Endothelial cell (in vitro differentiated cells): ENCODE data around the gene AK3. TPM values are rescaled to one million over a fixed set of nuclear protein-coding genes. Genes with fewer than 3 reads are reported as not detected.

ENCODE experiments used
- DNase-seq: peaks from one replicate; pipeline ENCODE4 v3.0.0; 2021; ENCODE audit warnings: low spot score
- H3K27ac Mint-ChIP-seq: one replicate; pipeline ENCODE4 v1.8.0; 2021; ENCODE audit warnings: mixed read lengths, inconsistent platforms; ENCODE audit not compliant: unreplicated experiment
- H3K27me3 Mint-ChIP-seq: one replicate; pipeline ENCODE4 v1.8.0; 2021; ENCODE audit warnings: mild to moderate bottlenecking, moderate library complexity, mixed read lengths, inconsistent platforms; ENCODE audit not compliant: unreplicated experiment
- H3K36me3 Mint-ChIP-seq: one replicate; pipeline ENCODE4 v1.8.0; 2021; ENCODE audit warnings: mild to moderate bottlenecking, low read depth, mixed read lengths, inconsistent platforms; ENCODE audit not compliant: unreplicated experiment
- H3K4me1 Mint-ChIP-seq: one replicate; pipeline ENCODE4 v1.8.0; 2021; ENCODE audit warnings: mild to moderate bottlenecking, mixed read lengths, inconsistent platforms; ENCODE audit not compliant: unreplicated experiment
- H3K4me3 Mint-ChIP-seq: one replicate; pipeline ENCODE4 v1.8.0; 2021; ENCODE audit warnings: mild to moderate bottlenecking, mixed read lengths, inconsistent platforms; ENCODE audit not compliant: unreplicated experiment
- H3K9me3 Mint-ChIP-seq: one replicate; pipeline ENCODE4 v1.8.0; 2021; ENCODE audit warnings: mixed read lengths, inconsistent platforms; ENCODE audit not compliant: unreplicated experiment
- total RNA-seq: library from RNA; stranded (reverse); fragmentation: NEBNext Ultra II Directional; extraction: Animal tissue kit (Norgen Biotek cat#: 25700); gene quantifications from one replicate; pipeline ENCODE4 v1.2.1, GENCODE V29; 2021; ENCODE audit not compliant: unreplicated experiment
- TF ChIP-seq, protein P1 (sequence below): fragments of 200-600 bp; sonication (generic); IDR thresholded peaks from one replicate; pipeline ENCODE4 v1.5.0; 2021; ENCODE audit warnings: antibody characterized with exemption; ENCODE audit not compliant: unreplicated experiment

The AK3 gene
- total RNA-seq, 1 donor from 2014 or later = 29.2 TPM

DNA sequence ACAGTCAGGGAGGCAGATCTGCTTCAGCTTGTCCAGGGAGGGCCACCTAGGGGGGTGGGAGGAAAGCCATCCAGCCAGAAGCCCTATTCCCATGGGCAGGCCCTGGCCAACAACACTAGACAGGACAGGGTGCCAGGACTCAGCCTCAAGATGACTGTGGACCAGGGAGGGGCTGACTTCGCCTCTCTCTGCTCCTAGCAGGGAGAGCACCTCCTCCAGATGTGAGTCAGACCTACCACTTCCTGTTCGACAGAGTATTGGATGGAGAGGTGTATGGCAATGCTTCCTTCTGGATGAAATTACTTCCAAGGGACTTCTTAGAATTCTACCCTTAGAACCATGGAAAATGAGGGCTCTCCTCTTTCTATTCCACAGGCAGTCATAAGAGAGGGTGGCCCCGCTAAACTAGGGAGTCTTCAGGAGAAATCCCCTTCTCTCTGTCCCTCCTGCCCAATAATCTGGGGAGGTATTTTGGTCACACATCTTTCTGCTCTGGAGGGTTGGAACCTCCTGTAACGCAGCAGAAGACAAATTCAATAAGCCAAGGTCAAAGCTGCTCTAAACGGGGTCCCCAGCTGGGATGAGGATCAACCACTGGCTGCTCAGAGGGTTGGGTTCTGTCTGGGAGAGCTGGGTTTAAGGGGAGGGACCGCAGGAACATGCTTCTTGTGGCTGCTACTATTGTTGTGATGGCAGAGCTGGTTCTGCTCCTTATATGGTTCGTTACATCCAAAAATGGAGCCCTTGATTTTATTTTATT is 28.5 kb upstream of the AK3 start:
- TF ChIP-seq, protein P1, sequence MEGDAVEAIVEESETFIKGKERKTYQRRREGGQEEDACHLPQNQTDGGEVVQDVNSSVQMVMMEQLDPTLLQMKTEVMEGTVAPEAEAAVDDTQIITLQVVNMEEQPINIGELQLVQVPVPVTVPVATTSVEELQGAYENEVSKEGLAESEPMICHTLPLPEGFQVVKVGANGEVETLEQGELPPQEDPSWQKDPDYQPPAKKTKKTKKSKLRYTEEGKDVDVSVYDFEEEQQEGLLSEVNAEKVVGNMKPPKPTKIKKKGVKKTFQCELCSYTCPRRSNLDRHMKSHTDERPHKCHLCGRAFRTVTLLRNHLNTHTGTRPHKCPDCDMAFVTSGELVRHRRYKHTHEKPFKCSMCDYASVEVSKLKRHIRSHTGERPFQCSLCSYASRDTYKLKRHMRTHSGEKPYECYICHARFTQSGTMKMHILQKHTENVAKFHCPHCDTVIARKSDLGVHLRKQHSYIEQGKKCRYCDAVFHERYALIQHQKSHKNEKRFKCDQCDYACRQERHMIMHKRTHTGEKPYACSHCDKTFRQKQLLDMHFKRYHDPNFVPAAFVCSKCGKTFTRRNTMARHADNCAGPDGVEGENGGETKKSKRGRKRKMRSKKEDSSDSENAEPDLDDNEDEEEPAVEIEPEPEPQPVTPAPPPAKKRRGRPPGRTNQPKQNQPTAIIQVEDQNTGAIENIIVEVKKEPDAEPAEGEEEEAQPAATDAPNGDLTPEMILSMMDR = no peak
- H3K4me3 Mint-ChIP-seq = no peak overlapping the region
- peaks cover 4% of the 10 kb centered on the region for H3K27me3 Mint-ChIP-seq
- no peaks in the 10 kb centered on the region for H3K4me1 Mint-ChIP-seq
- H3K9me3 Mint-ChIP-seq = no peaks in the 10 kb centered on the region
- no peak overlapping the region for H3K27ac Mint-ChIP-seq
- DNase-seq = no peak
- H3K36me3 Mint-ChIP-seq = no peaks in the 10 kb centered on the region

DNA sequence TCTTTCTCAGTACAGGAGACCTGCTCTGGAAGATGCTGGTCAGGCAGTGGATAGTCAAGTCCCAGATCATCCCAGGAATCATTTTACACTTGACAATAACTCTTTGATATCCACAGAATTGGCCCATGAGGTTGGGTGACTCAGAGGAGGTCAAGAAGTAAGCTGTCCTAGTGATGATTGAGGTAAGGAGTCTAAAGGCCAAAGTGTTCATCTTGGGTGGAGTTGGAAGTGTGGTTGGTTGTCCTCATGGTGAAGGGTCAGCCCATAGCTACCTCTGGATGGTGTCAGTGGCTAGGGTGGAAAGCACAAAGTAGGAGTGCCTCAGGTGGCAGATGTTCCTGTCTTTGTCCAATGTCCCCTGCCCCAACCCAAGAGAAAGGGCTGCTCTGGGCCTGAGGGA is 27.7 kb upstream of the AK3 start:
- Mint-ChIP-seq H3K9me3 (no peaks in the 10 kb centered on the region), H3K27ac (no peak overlapping the region), H3K4me1 (peaks cover 4% of the 10 kb centered on the region), H3K27me3 (peaks cover 4% of the 10 kb centered on the region), H3K4me3 (no peak overlapping the region), H3K36me3 (no peaks in the 10 kb centered on the region)
- DNase-seq = no peak
- TF ChIP-seq, protein P1 = no peak

DNA sequence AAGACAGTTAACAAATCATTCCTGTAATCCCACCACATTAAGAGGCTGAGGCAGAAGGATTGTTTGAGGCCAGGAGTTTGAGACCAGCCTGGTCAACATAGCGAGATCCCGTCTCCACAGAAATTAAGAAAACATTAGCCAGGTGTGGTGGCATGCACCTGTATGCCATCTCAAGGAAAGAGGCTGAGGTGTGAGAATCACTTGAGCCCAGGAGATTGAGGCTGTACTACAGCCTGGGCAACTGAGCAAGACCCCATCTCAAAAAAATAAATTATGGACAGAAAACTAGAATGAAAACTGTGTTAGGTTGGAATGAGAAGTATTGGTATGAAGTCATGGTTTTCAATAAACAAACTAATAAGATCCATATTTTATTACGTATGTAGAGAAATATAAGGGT is 23.0 kb upstream of the AK3 start:
- no peak for DNase-seq
- Mint-ChIP-seq H3K27ac (no peak overlapping the region), H3K4me1 (peaks cover 12% of the 10 kb centered on the region), H3K4me3 (no peak overlapping the region), H3K9me3 (no peaks in the 10 kb centered on the region), H3K36me3 (no peaks in the 10 kb centered on the region), H3K27me3 (peaks cover 4% of the 10 kb centered on the region)
- TF ChIP-seq, protein P1 = no peak

DNA sequence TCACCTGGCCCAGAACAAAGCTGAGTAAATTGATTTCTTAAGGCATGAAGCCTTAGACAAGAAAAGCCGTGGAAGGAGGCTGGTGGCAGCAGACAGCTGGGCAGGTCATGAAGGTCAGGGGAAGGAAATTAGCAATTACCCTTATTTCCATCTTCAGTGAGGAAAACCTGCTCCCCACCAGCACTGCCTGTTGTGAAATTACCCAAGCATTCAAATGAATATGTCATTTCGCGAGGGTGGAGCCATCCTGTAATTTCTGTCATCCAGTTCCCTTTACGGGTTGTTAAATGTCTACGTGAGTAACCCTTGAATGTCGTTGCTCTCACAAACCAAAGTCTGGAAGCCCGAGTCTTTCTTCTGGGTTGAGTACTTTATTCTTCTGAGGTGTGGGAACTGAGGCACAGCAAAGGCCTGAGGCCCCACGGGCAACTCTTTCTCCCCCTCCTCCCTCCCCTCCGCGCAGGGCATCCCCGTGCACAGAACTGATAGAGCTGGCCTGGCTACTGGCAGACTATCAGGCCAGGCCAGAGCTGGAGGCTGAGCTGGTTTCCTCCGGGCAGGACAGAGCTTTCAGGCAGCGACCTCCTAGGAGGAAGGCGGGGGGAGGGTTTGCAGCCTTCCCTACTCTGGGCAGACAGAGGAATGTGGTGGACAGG is 22.0 kb upstream of the AK3 start:
- Mint-ChIP-seq H3K4me3 (peak overlapping the region; percentile 54), H3K9me3 (no peaks in the 10 kb centered on the region), H3K27ac (peak overlapping the region; percentile 21), H3K27me3 (no peaks in the 10 kb centered on the region), H3K4me1 (peaks cover 12% of the 10 kb centered on the region), H3K36me3 (no peaks in the 10 kb centered on the region)
- peak; percentile 67 for DNase-seq
- TF ChIP-seq, protein P1 = peak; percentile 1
